ENCODE results near the gene TLX2. TPM values are rescaled to one million over a fixed set of nuclear protein-coding genes. Genes with fewer than 3 reads are reported as not detected.

TLX2 gene
- total RNA-seq, 3 donors from 2014 or later (not counting 1 experiment from before 2014, with no cell fraction given) = 0.23 to 0.45 TPM; not detected in 1

DNA sequence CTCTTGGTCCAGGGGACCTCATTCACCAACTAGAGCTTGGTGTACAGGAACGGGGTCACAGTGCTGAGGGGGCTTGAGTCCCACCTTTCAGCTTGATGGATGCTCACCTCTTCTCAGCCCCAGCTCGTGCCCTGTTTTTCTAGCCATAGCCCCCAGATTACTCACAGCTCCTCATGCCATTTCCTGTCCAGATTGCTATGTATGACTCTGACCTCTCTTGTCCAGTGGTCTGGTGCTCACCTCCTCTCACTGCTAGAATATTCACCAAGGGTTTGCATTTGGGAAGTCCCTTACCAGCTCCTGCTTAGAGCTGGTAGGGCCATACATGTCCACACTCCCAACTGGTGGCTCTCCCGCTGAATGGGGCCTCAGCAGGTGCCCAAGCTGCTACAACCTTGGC, 20.7 kb upstream of the TLX2 start:
- no peak overlapping the region for H3K27ac Mint-ChIP-seq
- TF ChIP-seq CTCF (IDR thresholded peaks at IDR 0.05) = no peak

GRCh38 chr2:74495440-74495839, 18.8 kb upstream of the TLX2 start:
- Histone ChIP-seq H3K4me3 (ENCODE audit: low read length) (no peak overlapping the region), H3K9me3 (ENCODE audit: control insufficient read depth, insufficient read depth, low read length) (no peaks in the 10 kb centered on the region), H3K27ac (ENCODE audit: low read length) (no peak overlapping the region), H3K36me3 (ENCODE audit: control insufficient read depth, insufficient read depth, low read length) (peaks cover 35% of the 10 kb centered on the region), H3K4me1 (ENCODE audit: control insufficient read depth, insufficient read depth, low read length) (peaks cover 32% of the 10 kb centered on the region), H3K27me3 (ENCODE audit: control insufficient read depth, insufficient read depth, low read length) (peaks cover 5% of the 10 kb centered on the region)
- no peak for DNase-seq
- Mint-ChIP-seq H3K4me1 (peaks cover 16 to 27% of the 10 kb centered on the region in 2 donors), H3K36me3 (no peaks in the 10 kb centered on the region), H3K4me3 (no peak overlapping the region), H3K9me3 (no peaks in the 10 kb centered on the region), H3K27ac (no peak overlapping the region), H3K27me3 (ENCODE audit: low read depth in 2 of 2) (peaks cover 0 to 8% of the 10 kb centered on the region in 2 donors)
- intact Hi-C loops (cut with micrococcal nuclease) = no loop called here
- WGBS (ENCODE audit: insufficient coverage) = 92% methylated on average over 1 of the region's 1 CpG
- no peak for TF ChIP-seq CTCF (IDR thresholded peaks at IDR 0.05)
- ATAC-seq = no peak

More for the DNA sequence above, 20.7 kb upstream of the TLX2 start:
- H3K9me3 Mint-ChIP-seq = no peaks in the 10 kb centered on the region
- intact Hi-C loops (cut with micrococcal nuclease) = no loop called here
- no peak overlapping the region for H3K4me3 Mint-ChIP-seq
- no peaks in the 10 kb centered on the region for H3K36me3 Mint-ChIP-seq
- Histone ChIP-seq H3K36me3 (ENCODE audit: control insufficient read depth, insufficient read depth, low read length) (peaks cover 42% of the 10 kb centered on the region), H3K27me3 (ENCODE audit: control insufficient read depth, insufficient read depth, low read length) (no peaks in the 10 kb centered on the region), H3K4me1 (ENCODE audit: control insufficient read depth, insufficient read depth, low read length) (peaks cover 15% of the 10 kb centered on the region), H3K9me3 (ENCODE audit: control insufficient read depth, insufficient read depth, low read length) (no peaks in the 10 kb centered on the region), H3K27ac (ENCODE audit: low read length) (no peak overlapping the region), H3K4me3 (ENCODE audit: low read length) (no peak overlapping the region)
- WGBS (ENCODE audit: insufficient coverage) = 96% methylated on average over 3 of the region's 3 CpGs
- H3K4me1 Mint-ChIP-seq = peaks cover 8 to 20% of the 10 kb centered on the region in 2 donors
- DNase-seq (no peak), ATAC-seq (no peak)
- peaks cover 0 to 4% of the 10 kb centered on the region in 2 donors for H3K27me3 Mint-ChIP-seq (ENCODE audit: low read depth in 2 of 2)

DNA sequence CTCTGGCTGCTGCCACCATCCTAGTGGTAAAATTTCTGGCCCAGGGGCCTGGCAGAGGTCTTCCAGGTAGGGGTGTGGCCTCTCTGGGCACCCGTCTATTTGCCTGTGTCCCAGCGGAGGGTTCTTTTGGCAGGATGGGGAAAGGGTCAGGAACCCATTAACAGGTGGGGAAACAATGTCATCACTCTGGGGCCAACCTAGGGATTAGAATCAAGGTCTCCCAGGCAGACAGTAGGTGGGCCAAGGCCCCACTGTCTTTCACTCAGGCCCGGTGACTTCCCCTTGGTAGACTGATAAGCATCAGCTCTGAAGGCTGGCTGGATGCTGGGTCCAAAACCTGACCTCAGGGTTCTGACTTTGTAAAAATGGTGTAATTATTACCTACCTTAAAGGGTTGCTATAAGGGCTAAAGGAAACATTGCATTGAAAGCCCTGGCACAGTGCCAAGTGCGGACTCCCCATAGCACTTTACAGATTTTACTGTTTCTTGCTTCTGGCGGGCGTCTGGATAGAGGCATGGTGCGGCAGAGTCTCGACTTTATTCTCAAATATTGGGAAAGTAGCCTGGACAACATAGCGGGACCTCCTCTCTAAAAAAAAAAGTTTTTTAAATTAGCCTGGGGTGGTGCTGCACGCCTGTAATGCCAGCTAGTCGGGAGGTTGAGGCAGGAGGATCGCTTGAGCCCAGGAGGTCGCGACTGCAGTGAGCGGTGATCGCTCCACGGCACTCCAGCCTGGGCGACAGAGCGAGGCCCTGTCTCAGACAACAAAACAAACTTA, 17.1 kb upstream of the TLX2 start:
- H3K4me3 Mint-ChIP-seq = peak overlapping the region; percentile 90
- no peaks in the 10 kb centered on the region for H3K36me3 Mint-ChIP-seq
- Histone ChIP-seq H3K9me3 (ENCODE audit: control insufficient read depth, insufficient read depth, low read length) (no peaks in the 10 kb centered on the region), H3K27ac (ENCODE audit: low read length) (no peak overlapping the region), H3K4me1 (ENCODE audit: control insufficient read depth, insufficient read depth, low read length) (peaks cover 36% of the 10 kb centered on the region), H3K36me3 (ENCODE audit: control insufficient read depth, insufficient read depth, low read length) (peaks cover 18% of the 10 kb centered on the region), H3K4me3 (ENCODE audit: low read length) (peak overlapping the region; percentile 52), H3K27me3 (ENCODE audit: control insufficient read depth, insufficient read depth, low read length) (peaks cover 5% of the 10 kb centered on the region)
- H3K9me3 Mint-ChIP-seq = no peaks in the 10 kb centered on the region
- H3K4me1 Mint-ChIP-seq = peaks cover 24 to 36% of the 10 kb centered on the region in 2 donors
- no peak for TF ChIP-seq CTCF (IDR thresholded peaks at IDR 0.05)
- no peak for ATAC-seq
- no peak for DNase-seq
- 74% methylated on average over 19 of the region's 19 CpGs for WGBS (ENCODE audit: insufficient coverage)
- peaks cover 0 to 8% of the 10 kb centered on the region in 2 donors for H3K27me3 Mint-ChIP-seq (ENCODE audit: low read depth in 2 of 2)
- intact Hi-C loops (cut with micrococcal nuclease) = no loop called here
- peak overlapping the region; percentile 30 to 81 for H3K27ac Mint-ChIP-seq
